HepG2 (cell line): ENCODE results near the gene ICE2. TPM values are rescaled to one million over a fixed set of nuclear protein-coding genes. Genes with fewer than 3 reads are reported as not detected.

ENCODE experiments used
- AKAP8 ChIP-seq: sonication (generic); formaldehyde crosslinking; IDR thresholded peaks from 2 replicates; pipeline ENCODE4 v1.5.1; 2020; ENCODE audit warnings: mild to moderate bottlenecking, missing genetic modification reagents
- CSRNP2 ChIP-seq: sonication (generic); formaldehyde crosslinking; conservative IDR thresholded peaks from 2 replicates; pipeline ENCODE4 v1.8.0; 2022; ENCODE audit warnings: low read depth, missing genetic modification reagents
- FOSL1 ChIP-seq: sonication (generic); formaldehyde crosslinking; IDR thresholded peaks from 2 replicates; pipeline ENCODE4 v1.9.0; 2021; ENCODE audit warnings: missing genetic modification reagents, borderline replicate concordance
- KAT8 ChIP-seq: IDR thresholded peaks from 2 replicates; pipeline ENCODE4 v1.6.1; 2016; ENCODE audit warnings: missing genetic modification reagents, missing compliant biosample characterization
- KDM5B ChIP-seq: sonication (generic); formaldehyde crosslinking; IDR thresholded peaks from 2 replicates; pipeline ENCODE4 v1.4.0; 2020; ENCODE audit warnings: missing genetic modification reagents, mild to moderate bottlenecking, borderline replicate concordance
- MAX ChIP-seq: IDR thresholded peaks from 2 replicates; pipeline ENCODE4 v1.6.1; 2012; ENCODE audit warnings: inconsistent platforms
- MBNL3 ChIP-seq: fragments of 250-450 bp; sonication (Bioruptor Pico); conservative IDR thresholded peaks from 2 replicates; pipeline ENCODE4 v1.8.0; 2022; ENCODE audit warnings: mild to moderate bottlenecking, inconsistent platforms
- MXD1 ChIP-seq: sonication (generic); formaldehyde crosslinking; IDR thresholded peaks from 2 replicates; pipeline ENCODE4 v1.4.0; 2020; ENCODE audit warnings: mild to moderate bottlenecking, missing genetic modification reagents
- PHF8 ChIP-seq: sonication (generic); formaldehyde crosslinking; IDR thresholded peaks from 2 replicates; pipeline ENCODE4 v1.5.0; 2020; ENCODE audit warnings: missing genetic modification reagents
- SAFB2 ChIP-seq: sonication (generic); formaldehyde crosslinking; IDR thresholded peaks from 2 replicates; pipeline ENCODE4 v1.5.1; 2020; ENCODE audit warnings: missing genetic modification reagents, low read depth, mild to moderate bottlenecking, borderline replicate concordance
- SP4 ChIP-seq: sonication (generic); formaldehyde crosslinking; IDR thresholded peaks from 2 replicates; pipeline ENCODE4 v1.8.1; 2023; ENCODE audit warnings: mild to moderate bottlenecking, missing genetic modification reagents
- SRSF9 ChIP-seq: fragments of 200-400 bp; formaldehyde crosslinking; IDR thresholded peaks from 2 replicates; pipeline ENCODE4 v1.6.1; 2018; ENCODE audit warnings: borderline replicate concordance, mild to moderate bottlenecking, low read depth, low read length; ENCODE audit not compliant: insufficient read depth, poor library complexity, severe bottlenecking
- U2AF1 ChIP-seq: fragments of 200-400 bp; formaldehyde crosslinking; optimal IDR thresholded peaks from 2 replicates; pipeline ENCODE3; 2017; ENCODE audit warnings: mild to moderate bottlenecking, low read depth, low read length
- XRCC5 ChIP-seq: fragments of 200-400 bp; formaldehyde crosslinking; optimal IDR thresholded peaks from 2 replicates; pipeline ENCODE3; 2017; ENCODE audit warnings: mild to moderate bottlenecking, low read length
- YY1 ChIP-seq: IDR thresholded peaks from 2 replicates; pipeline ENCODE4 v1.6.1; 2011; ENCODE audit warnings: low read length, low read depth, moderate library complexity, mild to moderate bottlenecking; ENCODE audit not compliant: insufficient read depth, insufficient replicate concordance
- ZBTB33 ChIP-seq: sonication (generic); formaldehyde crosslinking; IDR thresholded peaks from 2 replicates; pipeline ENCODE4 v1.4.0; 2020; ENCODE audit warnings: missing genetic modification reagents
- ZNF101 ChIP-seq: sonication (generic); formaldehyde crosslinking; IDR thresholded peaks from 2 replicates; pipeline ENCODE4 v1.4.0; 2020; ENCODE audit warnings: mild to moderate bottlenecking, low read depth, missing genetic modification reagents, borderline replicate concordance
- ZNF18 ChIP-seq: sonication (generic); formaldehyde crosslinking; IDR thresholded peaks from 2 replicates; pipeline ENCODE4 v1.8.0; 2022; ENCODE audit warnings: mild to moderate bottlenecking, missing genetic modification reagents; ENCODE audit not compliant: insufficient replicate concordance
- ZNF235 ChIP-seq: sonication (generic); formaldehyde crosslinking; IDR thresholded peaks from 2 replicates; pipeline ENCODE4 v1.8.1; 2023; ENCODE audit warnings: mild to moderate bottlenecking, missing genetic modification reagents, borderline replicate concordance
- ZNF367 ChIP-seq: sonication (generic); formaldehyde crosslinking; IDR thresholded peaks from 2 replicates; pipeline ENCODE4 v1.4.0; 2020; ENCODE audit warnings: missing genetic modification reagents, borderline replicate concordance
- ZNF543 ChIP-seq: sonication (generic); formaldehyde crosslinking; IDR thresholded peaks from 2 replicates; pipeline ENCODE4 v1.4.0; 2020; ENCODE audit warnings: mild to moderate bottlenecking, missing genetic modification reagents
- ZNF619 ChIP-seq: sonication (generic); formaldehyde crosslinking; IDR thresholded peaks from 2 replicates; pipeline ENCODE4 v1.4.0; 2020; ENCODE audit warnings: mild to moderate bottlenecking, missing genetic modification reagents
- ZSCAN5A ChIP-seq: sonication (generic); formaldehyde crosslinking; IDR thresholded peaks from 2 replicates; pipeline ENCODE4 v1.8.0; 2022; ENCODE audit warnings: mild to moderate bottlenecking, missing genetic modification reagents, borderline replicate concordance
- polyA plus RNA-seq, 8 experiments: library from polyadenylated mRNA; depleted of rRNA in 3 of 8; stranded (reverse) in 7 of 8; unstranded in 1 of 8; fragments of >200 nt; fragmentation: Illumina TruSeq in 4 of 8; extraction: Trizol in 4 of 8; gene quantifications; 2 replicates each; pipeline versions ENCODE4 v1.2.1 to v1.2.3, GENCODE V29; 2011 to 2016; ENCODE audit warnings: low read depth in 4 of 8, missing spikeins in 1 of 8, mixed read lengths in 1 of 8; ENCODE audit not compliant: insufficient read depth in 1 of 8
- total RNA-seq, 5 experiments: library from RNA; depleted of rRNA; stranded (reverse); fragments of >200 nt; fragmentation: Illumina TruSeq; extraction: Trizol; gene quantifications; 2 replicates each; pipeline ENCODE4 v1.2.3, GENCODE V29; 2016; ENCODE audit warnings: low read depth in 1 of 5

The ICE2 gene
- total and polyA plus RNA-seq, 2 of the 13 experiments (the other 11 are each of a cell fraction or from before 2014, with no cell fraction given): 24.8 to 26.4 TPM

- TF ChIP-seq SRSF9 (no peak), XRCC5 (peak; percentile 76), U2AF1 (no peak), MAX (peak; percentile 43; the same call in 1 of the 2 replicates), ZNF619 (CRISPR knock-in tag) (0 out of 2 replicates have a peak, but pooled peaks have one; percentile 37), ZBTB33 (peak; percentile 44; the same call in 1 of the 2 replicates), SP4 (CRISPR knock-in tag) (0 out of 2 replicates have a peak, but pooled peaks have one; percentile 20), CSRNP2 (CRISPR knock-in tag) (no peak), ZNF18 (CRISPR knock-in tag) (peak; percentile 97), KDM5B (no peak), PHF8 (0 out of 2 replicates have a peak, but pooled peaks have one; percentile 29), AKAP8 (no peak), MXD1 (CRISPR knock-in tag) (no peak), FOSL1 (CRISPR knock-in tag) (peak; percentile 93), KAT8 (peak; percentile 56), ZNF367 (CRISPR knock-in tag) (no peak), ZNF543 (no peak), MBNL3 (CRISPR knock-in tag) (no peak), ZNF101 (no peak), ZSCAN5A (no peak), ZNF235 (CRISPR knock-in tag) (no peak), YY1 (no peak), SAFB2 (CRISPR knock-in tag) (no peak)
Observed at GRCh38 chr15:60374628-60375081, 104.3 kb downstream of the ICE2 start (continued).
